Astrocyte (in vitro differentiated cells and primary cell): ENCODE results near the gene IL16. TPM values are rescaled to one million over a fixed set of nuclear protein-coding genes. Genes with fewer than 3 reads are reported as not detected.

ENCODE experiments used
- DNase-seq: peaks from one replicate; pipeline ENCODE4 v3.0.0-alpha.2; 2010; ENCODE audit warnings: low read depth
- FAIRE-seq: peaks from 2 replicates; lab custom pipeline; 2011; peaks lifted over from hg19 to GRCh38; lab: Jason Lieb, UNC
- H2AFZ ChIP-seq: 2 replicates; pipeline ENCODE4 v1.6.0; 2012; ENCODE audit warnings: low read depth, low read length, inconsistent platforms
- H3K27ac ChIP-seq: 2 replicates; pipeline ENCODE4 v1.5.1; 2011; ENCODE audit warnings: low read depth, low read length, inconsistent platforms
- H3K27me3 ChIP-seq: 2 replicates; pipeline ENCODE4 v1.6.0; 2011; ENCODE audit warnings: low read length, inconsistent platforms; ENCODE audit not compliant: insufficient read depth
- H3K36me3 ChIP-seq: 2 replicates; pipeline ENCODE4 v1.5.1; 2011; ENCODE audit warnings: low read length, inconsistent platforms; ENCODE audit not compliant: insufficient read depth
- H3K4me1 ChIP-seq: 2 replicates; pipeline ENCODE4 v1.5.1; 2011; ENCODE audit warnings: low read length, inconsistent platforms; ENCODE audit not compliant: insufficient read depth
- H3K4me2 ChIP-seq: 2 replicates; pipeline ENCODE4 v1.6.0; 2012; ENCODE audit warnings: low read length, inconsistent platforms
- H3K4me3 ChIP-seq: 2 replicates; pipeline ENCODE4 v1.5.1; 2011; ENCODE audit warnings: low read depth, mild to moderate bottlenecking, low read length, inconsistent platforms; ENCODE audit not compliant: insufficient read depth
- H3K79me2 ChIP-seq: 2 replicates; pipeline ENCODE4 v1.6.0; 2012; ENCODE audit warnings: mild to moderate bottlenecking, low read length, inconsistent platforms; ENCODE audit not compliant: insufficient read depth
- H3K9ac ChIP-seq: 2 replicates; pipeline ENCODE4 v1.6.0; 2012; ENCODE audit warnings: mild to moderate bottlenecking, low read length, inconsistent platforms
- H3K9me3 ChIP-seq: 2 replicates; pipeline ENCODE4 v1.5.1; 2012; ENCODE audit warnings: low read depth, mild to moderate bottlenecking, low read length, inconsistent platforms; ENCODE audit not compliant: insufficient read depth
- H4K20me1 ChIP-seq: 2 replicates; pipeline ENCODE4 v1.6.0; 2012; ENCODE audit warnings: low read length, inconsistent platforms; ENCODE audit not compliant: insufficient read depth
- H3K27ac Mint-ChIP-seq: one replicate; pipeline ENCODE4 v1.8.0; 2021; ENCODE audit warnings: mild to moderate bottlenecking, mixed read lengths; ENCODE audit not compliant: unreplicated experiment
- H3K27me3 Mint-ChIP-seq: one replicate; pipeline ENCODE4 v1.8.0; 2021; ENCODE audit warnings: low read depth, mixed read lengths; ENCODE audit not compliant: unreplicated experiment
- H3K36me3 Mint-ChIP-seq: one replicate; pipeline ENCODE4 v1.8.0; 2021; ENCODE audit warnings: low read depth, mixed read lengths; ENCODE audit not compliant: unreplicated experiment
- H3K4me1 Mint-ChIP-seq: one replicate; pipeline ENCODE4 v1.8.0; 2021; ENCODE audit warnings: low read depth, mixed read lengths; ENCODE audit not compliant: unreplicated experiment
- H3K4me3 Mint-ChIP-seq: one replicate; pipeline ENCODE4 v1.8.0; 2021; ENCODE audit warnings: mild to moderate bottlenecking, moderate library complexity, mixed read lengths; ENCODE audit not compliant: unreplicated experiment
- H3K9me3 Mint-ChIP-seq: one replicate; pipeline ENCODE4 v1.8.0; 2021; ENCODE audit warnings: mild to moderate bottlenecking, mixed read lengths; ENCODE audit not compliant: unreplicated experiment
- EZH2 ChIP-seq: IDR thresholded peaks from 2 replicates; pipeline ENCODE4 v1.6.1; 2012; ENCODE audit warnings: mild to moderate bottlenecking, low read length, inconsistent platforms; ENCODE audit not compliant: insufficient read depth
- total RNA-seq: library from RNA; stranded (reverse); gene quantifications from 2 replicates; pipeline ENCODE4 v1.2.1, GENCODE V29; 2021
- TF ChIP-seq, protein P1 (sequence below): IDR thresholded peaks from 2 replicates; pipeline ENCODE4 v1.5.1; 2011; ENCODE audit warnings: low read depth, mild to moderate bottlenecking, inconsistent platforms, low read length, moderate library complexity; ENCODE audit not compliant: insufficient read depth

Gene IL16
- total RNA-seq, 1 donor from 2014 or later, result 0.36 TPM

- H3K4me1 ChIP-seq, result no peaks in the 10 kb centered on the region
- no peaks in the 10 kb centered on the region for H3K36me3 Mint-ChIP-seq
- H3K79me2 ChIP-seq, result no peaks in the 10 kb centered on the region
- no peak overlapping the region for H3K4me2 ChIP-seq
- no peak overlapping the region for H3K4me3 Mint-ChIP-seq
- DNase-seq (no peak), FAIRE-seq (no peak)
- H3K4me1 Mint-ChIP-seq, result no peaks in the 10 kb centered on the region
- no peak overlapping the region for H3K4me3 ChIP-seq
- H3K36me3 ChIP-seq, result no peaks in the 10 kb centered on the region
- H4K20me1 ChIP-seq, result no peaks in the 10 kb centered on the region
- H3K9me3 Mint-ChIP-seq, result peaks cover 10% of the 10 kb centered on the region
- no peak overlapping the region for H3K27ac Mint-ChIP-seq
- no peaks in the 10 kb centered on the region for H3K9me3 ChIP-seq
- no peak overlapping the region for H3K9ac ChIP-seq
- no peak for TF ChIP-seq EZH2
- TF ChIP-seq, protein P1, sequence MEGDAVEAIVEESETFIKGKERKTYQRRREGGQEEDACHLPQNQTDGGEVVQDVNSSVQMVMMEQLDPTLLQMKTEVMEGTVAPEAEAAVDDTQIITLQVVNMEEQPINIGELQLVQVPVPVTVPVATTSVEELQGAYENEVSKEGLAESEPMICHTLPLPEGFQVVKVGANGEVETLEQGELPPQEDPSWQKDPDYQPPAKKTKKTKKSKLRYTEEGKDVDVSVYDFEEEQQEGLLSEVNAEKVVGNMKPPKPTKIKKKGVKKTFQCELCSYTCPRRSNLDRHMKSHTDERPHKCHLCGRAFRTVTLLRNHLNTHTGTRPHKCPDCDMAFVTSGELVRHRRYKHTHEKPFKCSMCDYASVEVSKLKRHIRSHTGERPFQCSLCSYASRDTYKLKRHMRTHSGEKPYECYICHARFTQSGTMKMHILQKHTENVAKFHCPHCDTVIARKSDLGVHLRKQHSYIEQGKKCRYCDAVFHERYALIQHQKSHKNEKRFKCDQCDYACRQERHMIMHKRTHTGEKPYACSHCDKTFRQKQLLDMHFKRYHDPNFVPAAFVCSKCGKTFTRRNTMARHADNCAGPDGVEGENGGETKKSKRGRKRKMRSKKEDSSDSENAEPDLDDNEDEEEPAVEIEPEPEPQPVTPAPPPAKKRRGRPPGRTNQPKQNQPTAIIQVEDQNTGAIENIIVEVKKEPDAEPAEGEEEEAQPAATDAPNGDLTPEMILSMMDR, result no peak
- H3K27me3 Mint-ChIP-seq, result no peaks in the 10 kb centered on the region
- H2AFZ ChIP-seq, result no peak overlapping the region
- no peak overlapping the region for H3K27ac ChIP-seq
- no peaks in the 10 kb centered on the region for H3K27me3 ChIP-seq
Observed at GRCh38 chr15:81209635-81210034, 13.0 kb downstream of the IL16 start.

GRCh38 chr15:81211376-81211775, 14.7 kb downstream of the IL16 start:
- H3K36me3 ChIP-seq, result no peaks in the 10 kb centered on the region
- H2AFZ ChIP-seq, result no peak overlapping the region
- H3K9ac ChIP-seq, result no peak overlapping the region
- no peaks in the 10 kb centered on the region for H3K79me2 ChIP-seq
- no peaks in the 10 kb centered on the region for H3K9me3 ChIP-seq
- H3K27ac ChIP-seq, result no peak overlapping the region
- no peak overlapping the region for H3K4me3 ChIP-seq
- Mint-ChIP-seq H3K9me3 (peaks cover 17% of the 10 kb centered on the region), H3K4me1 (no peaks in the 10 kb centered on the region), H3K27me3 (peaks cover 2% of the 10 kb centered on the region), H3K27ac (no peak overlapping the region), H3K36me3 (no peaks in the 10 kb centered on the region), H3K4me3 (no peak overlapping the region)
- no peak for FAIRE-seq
- no peaks in the 10 kb centered on the region for H4K20me1 ChIP-seq
- TF ChIP-seq, protein P1, result no peak
- TF ChIP-seq EZH2, result no peak
- no peak for DNase-seq
- H3K4me1 ChIP-seq, result no peaks in the 10 kb centered on the region
- H3K27me3 ChIP-seq, result no peaks in the 10 kb centered on the region
- no peak overlapping the region for H3K4me2 ChIP-seq

DNA sequence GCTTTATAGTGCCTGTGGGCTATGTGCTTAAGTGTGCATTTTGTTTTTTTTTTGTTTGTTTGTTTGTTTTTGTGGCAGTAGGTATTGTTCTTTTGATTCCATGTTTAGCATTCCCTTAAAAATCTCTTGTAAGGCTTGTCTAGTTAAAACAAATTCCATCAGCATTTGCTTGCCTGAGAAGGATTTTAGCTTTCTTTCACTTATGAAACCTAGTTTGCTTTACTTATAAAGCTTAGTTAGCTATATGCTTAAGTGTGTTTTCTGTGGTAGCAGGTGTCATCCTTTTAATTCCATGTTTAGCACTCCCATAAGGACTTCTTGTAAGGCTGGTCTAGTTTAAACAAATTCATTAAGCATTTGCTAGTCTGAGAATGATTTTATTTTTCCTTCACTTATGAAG, 17.3 kb downstream of the IL16 start:
- no peaks in the 10 kb centered on the region for H3K4me1 ChIP-seq
- no peaks in the 10 kb centered on the region for H4K20me1 ChIP-seq
- no peaks in the 10 kb centered on the region for H3K9me3 ChIP-seq
- Mint-ChIP-seq H3K9me3 (peaks cover 15% of the 10 kb centered on the region), H3K27me3 (peaks cover 2% of the 10 kb centered on the region), H3K36me3 (no peaks in the 10 kb centered on the region), H3K4me3 (no peak overlapping the region), H3K27ac (no peak overlapping the region), H3K4me1 (no peaks in the 10 kb centered on the region)
- no peaks in the 10 kb centered on the region for H3K36me3 ChIP-seq
- no peak for DNase-seq
- H3K27me3 ChIP-seq, result no peaks in the 10 kb centered on the region
- H3K79me2 ChIP-seq, result no peaks in the 10 kb centered on the region
- H2AFZ ChIP-seq, result no peak overlapping the region
- no peak overlapping the region for H3K9ac ChIP-seq
- no peak overlapping the region for H3K27ac ChIP-seq
- no peak for FAIRE-seq
- H3K4me3 ChIP-seq, result no peak overlapping the region
- no peak overlapping the region for H3K4me2 ChIP-seq
- TF ChIP-seq, protein P1, result no peak
- TF ChIP-seq EZH2, result no peak
